NCI-H1105 treated with DMSO at 0.1 percent for 48 hours (cell line): ENCODE data around the gene CALML3.
A peak's percentile ranks its signal among the peaks of the same experiment; 100 is the strongest.
"Not testable (repeated sequence)": the region's sequence is repeated elsewhere in the genome, so short reads cannot be mapped to it uniquely, and the experiment has no call there.

Source experiments
- DNase-seq: peaks from one replicate; lab custom pipeline; 2025; lab: John Stamatoyannopoulos, UW

Gene CALML3

DNA sequence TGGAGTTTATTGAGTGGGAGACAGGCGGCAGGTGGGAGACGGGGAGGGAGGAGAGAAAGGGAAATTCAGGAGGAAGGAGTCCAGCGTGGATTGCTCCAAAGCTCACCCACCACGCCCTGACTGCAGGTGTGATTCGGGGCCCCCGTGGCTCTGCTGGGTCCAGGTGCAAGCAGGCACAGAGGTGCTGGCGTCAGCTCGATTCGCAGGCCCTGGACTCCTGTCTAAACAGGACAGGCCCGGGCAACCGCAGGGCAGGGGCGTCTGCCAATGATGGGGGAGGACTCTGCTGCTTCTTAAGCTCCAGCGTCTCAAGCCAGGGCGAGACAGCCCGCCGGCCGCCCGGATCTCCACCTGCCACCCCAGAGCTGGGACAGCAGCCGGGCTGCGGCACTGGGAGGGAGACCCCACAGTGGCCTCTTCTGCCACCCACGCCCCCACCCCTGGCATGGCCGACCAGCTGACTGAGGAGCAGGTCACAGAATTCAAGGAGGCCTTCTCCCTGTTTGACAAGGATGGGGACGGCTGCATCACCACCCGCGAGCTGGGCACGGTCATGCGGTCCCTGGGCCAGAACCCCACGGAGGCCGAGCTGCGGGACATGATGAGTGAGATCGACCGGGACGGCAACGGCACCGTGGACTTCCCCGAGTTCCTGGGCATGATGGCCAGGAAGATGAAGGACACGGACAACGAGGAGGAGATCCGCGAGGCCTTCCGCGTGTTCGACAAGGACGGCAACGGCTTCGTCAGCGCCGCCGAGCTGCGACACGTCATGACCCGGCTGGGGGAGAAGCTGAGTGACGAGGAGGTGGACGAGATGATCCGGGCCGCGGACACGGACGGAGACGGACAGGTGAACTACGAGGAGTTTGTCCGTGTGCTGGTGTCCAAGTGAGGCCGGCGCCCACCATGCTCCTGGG, at the start of gene CALML3:
Gene CALML3, plus strand, starts transcription at position 321 of the 920 bp plus-strand sequence. Its CDS starts 125 bp downstream, at position 446.
- peak; percentile 84 for DNase-seq

DNA sequence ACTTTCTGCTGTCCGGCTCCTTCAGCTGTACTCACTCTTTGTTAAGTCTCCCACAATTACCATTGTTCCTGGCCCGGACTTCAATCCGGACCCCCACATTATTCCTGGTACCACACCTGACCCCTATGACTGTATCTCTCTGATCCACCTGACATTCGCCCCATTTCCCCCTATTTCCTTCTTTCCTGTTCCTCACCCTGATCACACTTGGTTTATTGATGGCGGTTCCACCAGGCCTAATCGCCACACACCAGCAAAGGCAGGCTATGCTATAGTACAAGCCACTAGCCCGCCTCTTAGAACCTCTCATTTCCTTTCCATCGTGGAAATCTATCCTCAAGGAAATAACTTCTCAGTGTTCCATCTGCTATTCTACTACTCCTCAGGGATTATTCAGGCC, 49.7 kb upstream of the CALML3 start:
- not testable (repeated sequence) for DNase-seq

- DNase-seq: not testable (repeated sequence)
Observed at GRCh38 chr10:5475974-5476807, 48.6 kb upstream of the CALML3 start.

DNA sequence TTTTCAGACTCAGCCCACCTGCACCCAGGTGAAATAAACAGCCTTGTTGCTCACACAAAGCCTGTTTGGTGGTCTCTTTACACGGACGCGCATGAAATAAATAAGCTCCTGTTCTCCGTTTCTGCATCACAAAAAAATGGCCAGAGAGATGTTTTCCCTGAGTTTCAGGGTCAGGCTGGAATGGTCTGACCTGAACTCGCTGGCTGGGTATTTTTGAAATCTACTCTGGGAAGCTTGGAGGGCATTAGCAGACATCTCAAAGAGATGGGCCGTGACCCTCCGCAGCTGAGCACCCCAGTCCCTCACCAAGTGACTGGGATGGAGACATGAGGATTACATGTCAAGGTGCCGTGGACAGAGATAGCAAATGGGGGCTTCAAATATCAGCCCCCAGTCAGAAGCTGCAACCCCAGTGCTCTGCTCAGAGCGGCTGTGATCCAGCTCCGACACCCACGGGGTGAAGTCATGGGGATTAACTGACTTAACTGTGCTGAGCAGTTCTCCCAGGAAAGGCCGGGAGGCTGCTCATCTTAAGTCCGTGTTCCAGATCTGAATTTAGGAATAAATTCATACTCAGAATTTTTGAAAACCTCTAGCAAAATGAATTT, 47.7 kb upstream of the CALML3 start:
- DNase-seq: no peak

DNA sequence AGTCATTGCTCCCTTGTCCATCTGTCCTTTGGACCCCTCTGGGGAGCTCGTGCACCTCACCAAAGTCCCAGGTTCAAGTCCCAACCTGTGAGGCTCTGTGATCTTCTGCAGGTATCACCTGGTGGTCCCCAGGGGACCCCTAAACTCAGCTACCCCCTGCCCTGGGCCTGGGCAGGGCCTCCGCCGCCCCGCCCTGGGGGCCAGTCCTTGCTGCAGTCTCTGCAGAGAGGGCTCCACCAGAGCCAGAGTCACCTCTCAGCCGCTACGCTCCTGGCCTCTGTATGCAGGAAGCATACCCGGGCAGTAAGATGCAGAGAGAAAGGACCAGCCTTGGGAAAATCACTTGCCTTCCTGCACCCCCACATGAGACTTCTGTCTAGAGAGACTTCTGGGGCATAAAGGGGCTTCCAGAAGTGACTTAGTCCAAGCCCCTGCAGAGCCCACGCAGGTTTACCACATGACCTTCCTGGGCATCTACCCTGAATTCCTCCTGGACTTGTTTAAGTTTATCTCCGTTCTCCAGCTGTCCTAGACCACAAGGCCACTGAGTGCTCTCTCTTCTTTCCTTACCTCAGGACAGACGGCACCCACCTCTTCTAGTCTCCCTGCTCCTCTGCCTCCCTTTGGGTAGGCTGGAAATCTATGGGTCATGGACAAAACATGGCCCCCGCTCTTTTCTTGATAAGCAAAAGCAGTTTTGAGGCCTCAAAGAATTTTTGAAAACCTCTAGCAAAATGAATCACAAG, 46.6 kb upstream of the CALML3 start:
- no peak for DNase-seq

DNA sequence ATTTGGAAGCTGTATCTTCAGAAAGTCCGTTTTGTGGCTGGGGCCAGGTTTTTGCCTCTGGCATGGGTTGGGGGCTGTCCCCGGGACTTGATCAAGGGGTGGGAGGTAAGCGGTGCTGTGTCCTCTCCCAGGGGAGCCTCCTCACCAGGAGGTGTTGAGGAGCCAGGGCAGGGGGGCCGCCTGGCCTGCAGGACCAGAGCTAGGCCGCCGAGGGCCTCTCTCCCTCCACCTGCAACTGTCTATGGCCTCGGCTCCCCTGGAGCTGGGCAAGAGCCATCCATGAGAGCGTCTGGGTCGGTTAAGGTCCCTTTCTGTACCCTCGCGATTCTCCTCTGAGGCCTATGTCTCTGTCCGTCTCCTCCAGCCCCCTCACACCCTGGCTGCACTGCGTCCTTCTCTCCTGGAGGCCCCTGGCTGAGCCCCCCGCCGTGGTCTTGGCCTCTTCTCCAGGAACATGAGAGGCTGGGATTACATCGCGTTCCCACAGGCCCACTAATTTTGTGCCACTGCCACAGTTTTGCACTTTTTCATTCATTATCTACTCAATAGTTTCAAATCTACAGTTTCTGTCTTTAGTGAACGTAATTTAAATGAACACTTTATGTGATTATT, 46.0 kb upstream of the CALML3 start:
- no peak for DNase-seq

GRCh38 chr10:5479481-5480161, 45.1 kb upstream of the CALML3 start:
- no peak for DNase-seq

- DNase-seq: no peak
Observed at GRCh38 chr10:5480162-5480941, 44.4 kb upstream of the CALML3 start.

DNA sequence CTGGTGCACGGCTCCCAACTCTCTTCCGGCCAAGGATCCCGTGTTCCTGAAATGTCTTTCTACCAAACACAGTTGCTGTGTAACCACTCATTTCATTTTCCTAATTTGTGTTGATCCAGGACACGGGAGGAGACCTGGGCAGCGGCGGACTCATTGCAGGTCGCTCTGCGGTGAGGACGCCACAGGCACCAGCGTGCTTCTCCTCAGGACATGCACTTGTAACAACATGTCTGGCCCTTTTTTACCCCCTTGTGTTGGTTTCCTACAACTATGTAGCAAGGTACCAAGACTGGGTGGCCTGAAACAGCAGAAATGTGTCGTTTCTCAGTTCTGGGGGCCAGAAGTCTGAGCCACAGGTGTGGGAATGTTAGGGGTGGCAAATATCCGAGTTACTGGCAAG, 43.6 kb upstream of the CALML3 start:
- DNase-seq: no peak

- DNase-seq: no peak
Observed at GRCh38 chr10:5482016-5482415, 42.7 kb upstream of the CALML3 start.

DNA sequence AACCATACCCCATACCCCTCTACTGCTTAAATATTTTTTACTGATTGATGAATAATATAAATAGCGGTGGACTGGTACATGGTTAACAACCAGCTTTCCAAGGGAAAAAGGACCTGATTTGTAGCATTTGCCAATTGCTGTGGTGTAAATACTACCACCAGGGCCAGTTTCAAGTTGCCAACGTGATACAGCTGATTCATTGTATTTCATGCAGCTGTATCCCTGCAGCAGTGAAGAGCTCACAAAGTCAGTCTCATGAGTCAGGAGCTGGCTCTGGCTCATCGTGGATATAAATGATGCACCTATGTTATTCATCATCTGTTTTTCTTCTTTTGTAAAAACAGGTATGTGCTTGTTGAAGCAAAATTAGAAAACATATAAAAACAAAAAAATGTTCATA, 40.6 kb upstream of the CALML3 start:
- DNase-seq: no peak

DNA sequence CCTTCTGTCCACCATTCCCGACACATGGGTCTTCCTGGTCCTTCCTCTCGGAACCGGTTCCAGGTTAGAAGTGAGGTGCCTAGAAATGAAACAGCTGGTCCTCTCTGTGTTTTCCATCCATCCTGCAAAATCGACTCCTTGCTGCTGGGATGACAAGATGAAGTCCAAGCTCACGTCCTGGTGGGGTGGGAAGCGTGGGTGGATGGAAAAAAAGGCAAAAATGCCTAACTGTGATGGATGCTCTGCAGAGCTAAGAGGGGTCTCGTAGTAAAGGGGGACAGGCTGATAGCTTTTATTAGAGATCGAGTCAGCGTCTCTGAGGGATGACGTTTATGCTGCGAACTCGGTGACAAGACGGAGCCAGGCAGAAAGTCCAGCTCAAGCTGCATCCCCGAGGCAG, 39.5 kb upstream of the CALML3 start:
- DNase-seq: no peak

- no peak for DNase-seq
Observed at GRCh38 chr10:5485948-5486852, 38.6 kb upstream of the CALML3 start.

GRCh38 chr10:5486853-5487235, 37.9 kb upstream of the CALML3 start:
- DNase-seq: no peak

DNA sequence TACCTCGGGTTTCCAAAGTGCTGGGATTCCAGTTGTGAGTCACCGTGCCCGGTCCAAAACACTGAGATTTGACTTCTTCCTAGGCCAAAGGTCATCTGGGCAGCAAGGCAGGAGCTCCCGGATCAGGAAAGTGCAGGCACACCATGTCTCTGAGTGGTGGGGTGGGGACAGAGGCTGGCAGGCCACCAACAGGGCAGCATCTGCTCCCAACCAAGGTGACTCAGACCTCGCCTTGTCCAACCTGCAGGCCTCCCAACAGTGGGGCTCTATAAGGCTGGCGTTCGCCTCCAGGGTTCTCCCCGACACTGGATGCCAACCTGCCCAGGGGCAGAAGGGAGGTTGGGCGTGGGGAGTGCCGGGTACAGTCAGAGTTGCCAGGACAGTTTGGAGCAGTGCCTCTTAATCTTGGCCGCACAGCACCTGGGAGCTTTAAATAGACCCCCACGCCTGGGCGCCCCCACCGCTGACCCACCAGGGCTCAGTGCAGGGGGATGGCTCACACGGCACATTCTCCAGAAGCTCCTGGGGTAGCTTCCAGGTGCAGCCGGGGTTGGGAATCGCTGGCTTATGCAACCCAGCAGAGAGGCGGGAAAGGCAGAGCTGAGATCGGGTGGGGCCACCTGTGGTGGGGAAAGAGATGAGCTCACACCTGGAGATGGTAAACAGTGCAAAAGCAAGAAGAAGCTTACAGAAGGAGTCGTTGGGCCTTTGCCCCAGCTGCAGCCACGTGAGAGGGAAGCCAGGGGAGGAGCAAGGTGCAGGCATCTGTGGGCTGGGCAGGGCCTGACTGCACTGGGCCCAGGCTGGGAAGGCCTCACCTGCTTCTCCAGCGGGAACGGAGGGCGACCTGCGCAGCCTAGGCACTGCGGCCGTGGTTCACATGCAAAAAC, 36.2 kb upstream of the CALML3 start:
- no peak for DNase-seq

GRCh38 chr10:5490032-5490431, 34.7 kb upstream of the CALML3 start:
- DNase-seq: no peak

DNA sequence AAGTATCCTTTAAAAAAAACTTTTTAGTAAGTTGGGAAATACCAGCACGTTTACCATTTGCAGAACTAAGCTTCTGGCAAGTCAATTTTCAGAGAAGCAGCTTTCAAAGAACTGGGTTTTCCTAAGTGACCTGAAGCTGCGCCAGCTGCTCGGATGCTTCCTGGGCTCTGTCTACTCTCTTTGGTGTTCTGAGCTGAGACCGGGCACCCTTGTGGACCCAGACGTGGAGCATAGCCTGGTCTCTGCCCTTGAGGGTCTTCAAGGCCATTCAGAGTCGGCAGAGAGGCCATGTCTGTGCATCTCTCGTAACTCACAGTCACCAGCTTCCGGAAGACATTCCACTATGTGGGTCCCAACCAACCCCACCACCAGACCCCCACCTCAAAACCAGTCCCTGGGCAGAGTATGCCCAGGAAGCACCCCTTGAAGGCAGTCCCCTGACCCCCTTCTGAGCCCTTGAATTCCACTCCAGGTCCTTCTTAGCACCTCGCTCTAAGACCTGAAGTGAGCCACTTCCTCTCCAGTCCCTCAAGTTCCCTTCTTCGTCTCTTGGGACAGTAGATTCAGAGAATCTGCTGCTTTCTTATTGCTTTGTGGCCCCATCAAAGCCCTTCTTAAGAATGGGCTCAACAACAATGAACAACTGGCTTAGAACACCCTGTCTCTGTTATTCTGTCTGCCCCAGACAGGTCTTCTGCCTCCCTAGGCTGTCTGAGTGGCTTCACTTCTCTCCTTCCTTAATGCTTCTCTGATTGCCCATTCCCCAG, 33.9 kb upstream of the CALML3 start:
- no peak for DNase-seq
